HepG2 (cell line): ENCODE data around the gene GGPS1. TPM values are rescaled to one million over a fixed set of nuclear protein-coding genes. Genes with fewer than 3 reads are reported as not detected.

ENCODE experiments used
- HNRNPUL1 ChIP-seq: fragments of 200-400 bp; formaldehyde crosslinking; IDR thresholded peaks from 2 replicates; pipeline ENCODE4 v1.6.1; 2017; ENCODE audit warnings: low read depth, mild to moderate bottlenecking, low read length, moderate library complexity
- MAFG ChIP-seq: sonication (generic); formaldehyde crosslinking; IDR thresholded peaks from 2 replicates; pipeline ENCODE4 v1.5.1; 2020; ENCODE audit warnings: mild to moderate bottlenecking, missing genetic modification reagents
- PRDM10 ChIP-seq: sonication (generic); formaldehyde crosslinking; IDR thresholded peaks from 2 replicates; pipeline ENCODE4 v1.4.0; 2020; ENCODE audit warnings: low read depth, missing genetic modification reagents
- RBAK ChIP-seq: sonication (generic); formaldehyde crosslinking; IDR thresholded peaks from 2 replicates; pipeline ENCODE4 v1.5.1; 2020; ENCODE audit warnings: mild to moderate bottlenecking, missing genetic modification reagents
- SCMH1 ChIP-seq: sonication (generic); formaldehyde crosslinking; IDR thresholded peaks from 2 replicates; pipeline ENCODE4 v1.9.0; 2021; ENCODE audit warnings: missing genetic modification reagents, mild to moderate bottlenecking, borderline replicate concordance
- SNAI1 ChIP-seq: sonication (generic); formaldehyde crosslinking; IDR thresholded peaks from 2 replicates; pipeline ENCODE4 v1.5.0; 2020; ENCODE audit warnings: mild to moderate bottlenecking, missing genetic modification reagents, borderline replicate concordance
- SNAPC4 ChIP-seq: sonication (generic); formaldehyde crosslinking; IDR thresholded peaks from 2 replicates; pipeline ENCODE4 v1.4.0; 2020; ENCODE audit warnings: mild to moderate bottlenecking, missing genetic modification reagents
- YY1 ChIP-seq: IDR thresholded peaks from 2 replicates; pipeline ENCODE4 v1.6.1; 2011; ENCODE audit warnings: low read length, low read depth, moderate library complexity, mild to moderate bottlenecking; ENCODE audit not compliant: insufficient read depth, insufficient replicate concordance
- ZBTB46 ChIP-seq: sonication (generic); formaldehyde crosslinking; IDR thresholded peaks from 2 replicates; pipeline ENCODE4 v1.4.0; 2020; ENCODE audit warnings: mild to moderate bottlenecking, missing genetic modification reagents, borderline replicate concordance
- ZHX2 ChIP-seq, 2 experiments: sonication (generic) in 1 of 2; formaldehyde crosslinking in 1 of 2; IDR thresholded peaks; 2 replicates each; pipeline versions ENCODE4 v1.6.1 to v1.9.0; 2014 to 2022; ENCODE audit warnings: antibody characterized with exemption in 1 of 2, borderline replicate concordance in 1 of 2, inconsistent platforms in 1 of 2, low read depth in 1 of 2, missing genetic modification reagents in 1 of 2
- ZNF383 ChIP-seq: sonication (generic); formaldehyde crosslinking; IDR thresholded peaks from 2 replicates; pipeline ENCODE4 v1.4.0; 2020; ENCODE audit warnings: missing genetic modification reagents, mild to moderate bottlenecking, borderline replicate concordance
- polyA plus RNA-seq, 8 experiments: library from polyadenylated mRNA; depleted of rRNA in 3 of 8; stranded (reverse) in 7 of 8; unstranded in 1 of 8; fragments of >200 nt; fragmentation: Illumina TruSeq in 4 of 8; extraction: Trizol in 4 of 8; gene quantifications; 2 replicates each; pipeline versions ENCODE4 v1.2.1 to v1.2.3, GENCODE V29; 2011 to 2016; ENCODE audit warnings: low read depth in 4 of 8, missing spikeins in 1 of 8, mixed read lengths in 1 of 8; ENCODE audit not compliant: insufficient read depth in 1 of 8
- total RNA-seq, 5 experiments: library from RNA; depleted of rRNA; stranded (reverse); fragments of >200 nt; fragmentation: Illumina TruSeq; extraction: Trizol; gene quantifications; 2 replicates each; pipeline ENCODE4 v1.2.3, GENCODE V29; 2016; ENCODE audit warnings: low read depth in 1 of 5

Gene GGPS1
- total and polyA plus RNA-seq, 2 of the 13 experiments (the other 11 are each of a cell fraction or from before 2014, with no cell fraction given), result 28.8 to 42.6 TPM

GRCh38 chr1:235295902-235296350, 32.4 kb upstream of the GGPS1 start (continued):
- TF ChIP-seq PRDM10, result peak; percentile 55; the same call in 1 of the 2 replicates
- no peak for TF ChIP-seq ZHX2 (IDR thresholded peaks at IDR 0.05; ENCODE audit: low read depth)
- TF ChIP-seq ZHX2 (CRISPR knock-in tag; IDR thresholded peaks at IDR 0.05; ENCODE audit: borderline replicate concordance), result no peak
- TF ChIP-seq SCMH1 (CRISPR knock-in tag), result no peak
- TF ChIP-seq ZBTB46 (CRISPR knock-in tag), result no peak
- no peak for TF ChIP-seq SNAI1 (CRISPR knock-in tag)
- no peak for TF ChIP-seq HNRNPUL1
- no peak for TF ChIP-seq YY1
- no peak for TF ChIP-seq SNAPC4 (CRISPR knock-in tag)
- TF ChIP-seq RBAK (CRISPR knock-in tag), result no peak
- no peak for TF ChIP-seq MAFG (CRISPR knock-in tag)
- no peak for TF ChIP-seq ZNF383
